Measurements from ENCODE around the gene MYO16. TPM values are rescaled to one million over a fixed set of nuclear protein-coding genes. Genes with fewer than 3 reads are reported as not detected.

The MYO16 gene
- total RNA-seq, 2 experiments from 2014 or later = not detected

- H3K27me3 Mint-ChIP-seq (ENCODE audit: low read depth) = peaks cover 29% of the 10 kb centered on the region
- no peak overlapping the region for H3K27ac Mint-ChIP-seq
- H3K36me3 Mint-ChIP-seq (ENCODE audit: low read depth) = no peaks in the 10 kb centered on the region
- H3K9me3 Mint-ChIP-seq = no peaks in the 10 kb centered on the region
- no peak overlapping the region for H3K4me3 Mint-ChIP-seq
- CTCF ChIA-PET = no interaction called here
- intact Hi-C loops (cut with micrococcal nuclease) = no loop called here
- no peaks in the 10 kb centered on the region for H3K4me1 Mint-ChIP-seq (ENCODE audit: low read depth)
- DNase-seq = no peak
Observed at GRCh38 chr13:109152311-109152820, 523.0 kb downstream of the MYO16 start.

GRCh38 chr13:109152941-109153340, 523.5 kb downstream of the MYO16 start:
- CTCF ChIA-PET = no interaction called here
- H3K9me3 Mint-ChIP-seq = no peaks in the 10 kb centered on the region

GRCh38 chr13:109154146-109154545, 524.7 kb downstream of the MYO16 start:
- intact Hi-C loops (cut with micrococcal nuclease) = no loop called here
- H3K36me3 Mint-ChIP-seq (ENCODE audit: low read depth) = no peaks in the 10 kb centered on the region

More at GRCh38 chr13:109152941-109153340, 523.5 kb downstream of the MYO16 start:
- peaks cover 26% of the 10 kb centered on the region for H3K27me3 Mint-ChIP-seq (ENCODE audit: low read depth)
- no peaks in the 10 kb centered on the region for H3K4me1 Mint-ChIP-seq (ENCODE audit: low read depth)
- no peak for DNase-seq
- H3K4me3 Mint-ChIP-seq = no peak overlapping the region
- intact Hi-C loops (cut with micrococcal nuclease) = no loop called here
- no peaks in the 10 kb centered on the region for H3K36me3 Mint-ChIP-seq (ENCODE audit: low read depth)
- H3K27ac Mint-ChIP-seq = no peak overlapping the region

GRCh38 chr13:109154546-109154945, 525.1 kb downstream of the MYO16 start:
- CTCF ChIA-PET = no interaction called here
- Mint-ChIP-seq H3K9me3 (no peaks in the 10 kb centered on the region), H3K27ac (no peak overlapping the region), H3K4me1 (ENCODE audit: low read depth) (no peaks in the 10 kb centered on the region), H3K4me3 (no peak overlapping the region), H3K36me3 (ENCODE audit: low read depth) (no peaks in the 10 kb centered on the region), H3K27me3 (ENCODE audit: low read depth) (peaks cover 32% of the 10 kb centered on the region)
- intact Hi-C loops (cut with micrococcal nuclease) = no loop called here
- no peak for DNase-seq

More at GRCh38 chr13:109154146-109154545, 524.7 kb downstream of the MYO16 start:
- no peak overlapping the region for H3K27ac Mint-ChIP-seq
- no peaks in the 10 kb centered on the region for H3K4me1 Mint-ChIP-seq (ENCODE audit: low read depth)
- DNase-seq = no peak
- CTCF ChIA-PET = no interaction called here
- no peaks in the 10 kb centered on the region for H3K9me3 Mint-ChIP-seq
- peaks cover 30% of the 10 kb centered on the region for H3K27me3 Mint-ChIP-seq (ENCODE audit: low read depth)
- H3K4me3 Mint-ChIP-seq = no peak overlapping the region

- Mint-ChIP-seq H3K36me3 (ENCODE audit: low read depth) (no peaks in the 10 kb centered on the region), H3K4me1 (ENCODE audit: low read depth) (no peaks in the 10 kb centered on the region), H3K27me3 (ENCODE audit: low read depth) (peaks cover 36% of the 10 kb centered on the region), H3K27ac (no peak overlapping the region), H3K4me3 (no peak overlapping the region), H3K9me3 (no peaks in the 10 kb centered on the region)
- CTCF ChIA-PET = no interaction called here
- intact Hi-C loops (cut with micrococcal nuclease) = no loop called here
- DNase-seq = no peak
Observed at GRCh38 chr13:109154966-109155761, 525.8 kb downstream of the MYO16 start.

- intact Hi-C loops (cut with micrococcal nuclease) = no loop called here
- H3K4me1 Mint-ChIP-seq (ENCODE audit: low read depth) = peaks cover under 1% of the 10 kb centered on the region
- no peak for DNase-seq
- CTCF ChIA-PET = no interaction called here
- H3K4me3 Mint-ChIP-seq = no peak overlapping the region
- H3K27me3 Mint-ChIP-seq (ENCODE audit: low read depth) = peaks cover 46% of the 10 kb centered on the region
- no peaks in the 10 kb centered on the region for H3K9me3 Mint-ChIP-seq
- no peaks in the 10 kb centered on the region for H3K36me3 Mint-ChIP-seq (ENCODE audit: low read depth)
- no peak overlapping the region for H3K27ac Mint-ChIP-seq
Observed at GRCh38 chr13:109156181-109156935, 526.9 kb downstream of the MYO16 start.

GRCh38 chr13:109157275-109157674, 527.9 kb downstream of the MYO16 start:
- Mint-ChIP-seq H3K36me3 (ENCODE audit: low read depth) (no peaks in the 10 kb centered on the region), H3K27me3 (ENCODE audit: low read depth) (peaks cover 46% of the 10 kb centered on the region), H3K9me3 (no peaks in the 10 kb centered on the region), H3K4me1 (ENCODE audit: low read depth) (peaks cover 3% of the 10 kb centered on the region), H3K4me3 (no peak overlapping the region), H3K27ac (no peak overlapping the region)
- no peak for DNase-seq
- intact Hi-C loops (cut with micrococcal nuclease) = no loop called here
- CTCF ChIA-PET = no interaction called here

GRCh38 chr13:109158383-109158782, 529.0 kb downstream of the MYO16 start:
- CTCF ChIA-PET = no interaction called here
- H3K9me3 Mint-ChIP-seq = no peaks in the 10 kb centered on the region
- no peaks in the 10 kb centered on the region for H3K36me3 Mint-ChIP-seq (ENCODE audit: low read depth)
- DNase-seq = no peak
- intact Hi-C loops (cut with micrococcal nuclease) = no loop called here
- H3K4me3 Mint-ChIP-seq = no peak overlapping the region
- H3K4me1 Mint-ChIP-seq (ENCODE audit: low read depth) = peaks cover 11% of the 10 kb centered on the region
- peaks cover 46% of the 10 kb centered on the region for H3K27me3 Mint-ChIP-seq (ENCODE audit: low read depth)
- no peak overlapping the region for H3K27ac Mint-ChIP-seq

GRCh38 chr13:109159650-109160309, 530.4 kb downstream of the MYO16 start:
- no peak overlapping the region for H3K4me3 Mint-ChIP-seq
- CTCF ChIA-PET = no interaction called here
- H3K4me1 Mint-ChIP-seq (ENCODE audit: low read depth) = peaks cover 11% of the 10 kb centered on the region
- no peak for DNase-seq
- H3K36me3 Mint-ChIP-seq (ENCODE audit: low read depth) = no peaks in the 10 kb centered on the region
- H3K27me3 Mint-ChIP-seq (ENCODE audit: low read depth) = peaks cover 51% of the 10 kb centered on the region
- intact Hi-C loops (cut with micrococcal nuclease) = loop anchor here (5.0 kb wide), 1 partner anchor 1263 kb away; no protein-coding TSS in a partner anchor
- no peak overlapping the region for H3K27ac Mint-ChIP-seq
- H3K9me3 Mint-ChIP-seq = no peaks in the 10 kb centered on the region

- H3K4me1 Mint-ChIP-seq (ENCODE audit: low read depth) = peaks cover 11% of the 10 kb centered on the region
- H3K9me3 Mint-ChIP-seq = no peaks in the 10 kb centered on the region
- no peak overlapping the region for H3K27ac Mint-ChIP-seq
- intact Hi-C loops (cut with micrococcal nuclease) = loop anchor here (5.0 kb wide), 1 partner anchor 1262 kb away; no protein-coding TSS in a partner anchor
- H3K4me3 Mint-ChIP-seq = no peak overlapping the region
- H3K27me3 Mint-ChIP-seq (ENCODE audit: low read depth) = peaks cover 47% of the 10 kb centered on the region
- no peaks in the 10 kb centered on the region for H3K36me3 Mint-ChIP-seq (ENCODE audit: low read depth)
- no peak for DNase-seq
- CTCF ChIA-PET = no interaction called here
Observed at GRCh38 chr13:109160357-109160756, 530.9 kb downstream of the MYO16 start.

GRCh38 chr13:109160887-109161669, 531.7 kb downstream of the MYO16 start:
- Mint-ChIP-seq H3K9me3 (no peaks in the 10 kb centered on the region), H3K4me1 (ENCODE audit: low read depth) (peaks cover 11% of the 10 kb centered on the region), H3K27ac (no peak overlapping the region), H3K4me3 (no peak overlapping the region), H3K36me3 (ENCODE audit: low read depth) (no peaks in the 10 kb centered on the region), H3K27me3 (ENCODE audit: low read depth) (peaks cover 46% of the 10 kb centered on the region)
- no peak for DNase-seq
- CTCF ChIA-PET = no interaction called here
- intact Hi-C loops (cut with micrococcal nuclease) = loop anchor here (5.0 kb wide), 1 partner anchor 1261 kb away; no protein-coding TSS in a partner anchor
